ENCODE measurements around the gene MOGAT3.
A peak's percentile ranks its signal among the peaks of the same experiment; 100 is the strongest.

The MOGAT3 gene

GRCh38 chr7:101222275-101222830, 21.5 kb upstream of the MOGAT3 start:
- DNase-seq (ENCODE audit: low read depth) = no peak
- no peak for TF ChIP-seq CTCF (IDR thresholded peaks at IDR 0.05; ENCODE audit: control insufficient read depth, insufficient read depth, low read depth, low read length, missing control alignments)
- H3K4me3 ChIP-seq (ENCODE audit: control insufficient read depth, low read depth, low read length) = no peak overlapping the region

- TF ChIP-seq CTCF (IDR thresholded peaks at IDR 0.05; ENCODE audit: control insufficient read depth, insufficient read depth, low read depth, low read length, missing control alignments) = no peak
- no peak for DNase-seq (ENCODE audit: low read depth)
- no peak overlapping the region for H3K4me3 ChIP-seq (ENCODE audit: control insufficient read depth, low read depth, low read length)
Measured at GRCh38 chr7:101220295-101220694, 19.5 kb upstream of the MOGAT3 start.

GRCh38 chr7:101218236-101219125, 17.6 kb upstream of the MOGAT3 start:
- no peak for TF ChIP-seq CTCF (IDR thresholded peaks at IDR 0.05; ENCODE audit: control insufficient read depth, insufficient read depth, low read depth, low read length, missing control alignments)
- H3K4me3 ChIP-seq (ENCODE audit: control insufficient read depth, low read depth, low read length) = peak overlapping the region; percentile 96
- DNase-seq (ENCODE audit: low read depth) = no peak

GRCh38 chr7:101217388-101218235, 16.8 kb upstream of the MOGAT3 start, which contains the start of the genes PLOD3 and ZNHIT1:
PLOD3 (minus strand) TSS chr7:101217581; CDS start chr7:101217274, 307 bp downstream.
ZNHIT1 (plus strand) TSS chr7:101218165; CDS start chr7:101218196, 31 bp downstream.
- H3K4me3 ChIP-seq (ENCODE audit: control insufficient read depth, low read depth, low read length) = peak within 1 kb of the TSS; percentile 96
- TF ChIP-seq CTCF (IDR thresholded peaks at IDR 0.05; ENCODE audit: control insufficient read depth, insufficient read depth, low read depth, low read length, missing control alignments) = no peak
- DNase-seq (ENCODE audit: low read depth) = peak; percentile 93

- no peak for DNase-seq (ENCODE audit: low read depth)
- peak; percentile 2 for TF ChIP-seq CTCF (IDR thresholded peaks at IDR 0.05; ENCODE audit: control insufficient read depth, insufficient read depth, low read depth, low read length, missing control alignments)
- H3K4me3 ChIP-seq (ENCODE audit: control insufficient read depth, low read depth, low read length) = peak overlapping the region; percentile 96
Measured at GRCh38 chr7:101216860-101217387, 16.1 kb upstream of the MOGAT3 start.
